Myometrial cell (primary cell): ENCODE measurements around the gene OR4D2. TPM values are rescaled to one million over a fixed set of nuclear protein-coding genes. Genes with fewer than 3 reads are reported as not detected.

Experiments
- total RNA-seq: library from RNA; depleted of rRNA; stranded (reverse); fragments of >200 nt; gene quantifications from 2 replicates; pipeline ENCODE4 v1.2.3, GENCODE V29; 2015

The OR4D2 gene
- total RNA-seq = not detected in 2 replicates

GRCh38 chr17:58166682-58167081 is at the start of gene OR4D2:
Gene OR4D2, plus strand, starts transcription at chr17:58166982. Its CDS starts 2,674 bp downstream, at chr17:58169656.

DNA sequence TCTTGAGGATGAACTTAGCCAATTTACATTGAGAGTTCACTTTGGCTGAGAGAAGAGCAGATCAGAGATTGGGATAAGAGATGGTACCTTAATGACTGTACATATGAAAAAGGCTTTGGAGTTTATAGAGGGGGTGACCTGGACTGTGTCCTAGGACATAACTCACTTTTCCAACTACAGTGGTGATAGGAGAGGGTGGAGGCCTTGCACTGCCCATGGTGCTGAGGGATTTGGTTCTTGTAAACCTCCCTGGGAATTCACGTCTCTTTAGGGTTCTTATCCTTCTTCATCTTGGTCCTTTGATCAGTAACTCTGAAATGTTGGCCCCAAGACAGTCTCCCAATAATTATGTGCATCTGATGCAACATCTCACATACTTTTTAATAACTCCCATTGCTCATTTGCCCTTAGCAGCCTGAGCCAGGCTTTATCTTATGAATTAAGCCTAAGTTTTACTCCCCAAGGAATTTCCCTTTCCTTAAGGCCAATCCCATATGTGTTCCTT is 18.8 kb upstream of the OR4D2 start, which contains the start of gene OR4D1:
Gene OR4D1 (plus strand): TSS at position 455 of the 505 bp plus-strand sequence. CDS start 6,770 bp downstream, outside the sequence.

GRCh38 chr17:58192612-58193011 is 25.8 kb downstream of the OR4D2 start, which contains the start of gene EPX:
Gene EPX, plus strand, starts transcription at chr17:58192726. Its CDS starts 121 bp downstream, at chr17:58192847.

GRCh38 chr17:58219007-58219788 is 52.4 kb downstream of the OR4D2 start, which contains the start of gene MKS1:
Gene MKS1, minus strand, starts transcription at chr17:58219255. Its CDS starts 25 bp downstream, at chr17:58219230.

Other genes with a start within 250 kb of the OR4D2 start
- 8.6 and 10.5 TPM in 2 replicates for gene CUEDC1, start 211.6 kb upstream of the OR4D2 start, total RNA-seq
- gene VEZF1, start 178.7 kb upstream of the OR4D2 start, total RNA-seq = 25.1 and 43.1 TPM in 2 replicates
- 161 and 194 TPM in 2 replicates for gene SRSF1, start 159.7 kb upstream of the OR4D2 start, total RNA-seq
- 10.1 and 11.8 TPM in 2 replicates for gene DYNLL2, start 83.6 kb upstream of the OR4D2 start, total RNA-seq
- not detected in 2 replicates for gene OR4D1, start 18.6 kb upstream of the OR4D2 start, total RNA-seq
- gene EPX, start 25.7 kb downstream of the OR4D2 start, total RNA-seq = not detected in 2 replicates
- gene MKS1, start 52.3 kb downstream of the OR4D2 start, total RNA-seq = 17.4 and 40.1 TPM in 2 replicates
- gene LPO, start 71.6 kb downstream of the OR4D2 start, total RNA-seq = not detected in 2 replicates
- gene MPO, start 114.0 kb downstream of the OR4D2 start, total RNA-seq = not detected in 2 replicates
- 0.18 and 0.58 TPM in 2 replicates for gene TSPOAP1, start 161.8 kb downstream of the OR4D2 start, total RNA-seq
- 53.7 and 55.6 TPM in 2 replicates for gene SUPT4H1, start 185.2 kb downstream of the OR4D2 start, total RNA-seq